Neural cell (in vitro differentiated cells): ENCODE measurements around the gene LDLRAD4.

ENCODE experiments used
- CTCF ChIP-seq: fragments of 450-650 bp; IDR thresholded peaks from 2 replicates; pipeline ENCODE4 v1.5.1; 2014; ENCODE audit warnings: antibody characterized with exemption, mild to moderate bottlenecking, moderate library complexity; ENCODE audit not compliant: poor library complexity, severe bottlenecking
- EZH2 ChIP-seq: fragments of 200-600, 300-800 bp; shearing (Covaris generic), sonication (generic); IDR thresholded peaks from 2 replicates; pipeline ENCODE4 v1.6.1; 2014; ENCODE audit warnings: antibody characterized with exemption, low read length, borderline replicate concordance, mild to moderate bottlenecking; ENCODE audit not compliant: insufficient read depth, poor library complexity, severe bottlenecking
- TAF1 ChIP-seq: IDR thresholded peaks from 2 replicates; pipeline ENCODE4 v1.6.1; 2012; ENCODE audit warnings: low read depth

- no peak for TF ChIP-seq TAF1
- no peak for TF ChIP-seq CTCF
- TF ChIP-seq EZH2, result no peak
These were observed 42.5 kb downstream of the LDLRAD4 start for GRCh38 chr18:13260935-13261640.
